ENCODE results near the gene SBF2.

GRCh38 chr11:9936754-9937153 is 357.3 kb downstream of the SBF2 start:
- TF ChIP-seq CTCF (IDR thresholded peaks at IDR 0.05; ENCODE audit: low read length) (no peak), EZH2 (IDR thresholded peaks at IDR 0.05; ENCODE audit: borderline replicate concordance, low read length) (no peak)

Data from OCI-LY1 (cell line).